NCI-H524 (cell line): ENCODE measurements around the gene SUPT3H.

Source experiments
- DNase-seq, 2 experiments: peaks; one replicate each; lab custom pipeline; 2025; lab: John Stamatoyannopoulos, UW

SUPT3H gene

DNA sequence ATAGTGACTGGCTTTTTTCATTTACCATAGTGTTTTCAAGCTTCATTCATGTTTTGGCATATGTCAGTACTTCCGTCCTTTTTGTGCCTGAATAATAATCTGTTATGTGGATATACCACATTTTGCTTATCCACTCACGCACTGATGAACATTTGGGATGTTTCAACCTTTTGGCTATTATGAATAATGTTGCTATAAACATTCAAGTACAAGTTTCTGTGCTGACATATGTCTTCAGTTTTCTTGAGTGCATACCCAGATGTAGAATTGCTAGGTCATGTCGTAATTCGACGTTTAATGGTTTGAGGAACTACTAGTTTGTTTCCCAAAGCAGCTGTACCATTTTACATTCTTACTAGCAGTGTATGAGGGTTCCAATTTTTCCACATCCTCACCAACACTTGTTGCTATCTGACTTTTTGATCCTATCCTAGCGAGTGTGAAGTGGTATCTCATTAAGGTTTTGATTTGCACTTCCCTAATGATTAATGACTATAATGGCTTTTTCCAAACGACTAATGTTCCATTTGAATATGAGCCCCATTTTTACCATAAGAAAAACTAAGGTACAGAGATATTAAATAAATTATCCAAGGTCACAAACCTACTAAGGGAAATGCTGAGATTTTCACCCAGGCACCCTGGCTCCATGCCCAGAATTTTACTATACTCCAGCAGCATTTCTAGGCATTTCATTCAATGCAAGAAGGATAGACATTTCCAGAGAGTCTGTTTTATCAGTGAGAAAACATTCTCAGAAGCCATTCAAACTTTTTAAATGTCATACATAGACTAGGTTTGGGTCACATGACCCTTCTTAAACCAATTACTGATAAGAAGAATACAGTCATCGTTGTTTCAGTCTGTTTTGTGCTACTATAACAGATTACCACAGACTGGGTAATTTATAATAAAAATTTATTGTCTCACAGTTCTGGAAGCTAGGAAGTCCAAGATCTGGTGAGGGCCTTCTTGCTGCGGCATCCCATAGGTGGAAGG is 120.7 kb downstream of the SUPT3H start:
- no peak for DNase-seq

DNA sequence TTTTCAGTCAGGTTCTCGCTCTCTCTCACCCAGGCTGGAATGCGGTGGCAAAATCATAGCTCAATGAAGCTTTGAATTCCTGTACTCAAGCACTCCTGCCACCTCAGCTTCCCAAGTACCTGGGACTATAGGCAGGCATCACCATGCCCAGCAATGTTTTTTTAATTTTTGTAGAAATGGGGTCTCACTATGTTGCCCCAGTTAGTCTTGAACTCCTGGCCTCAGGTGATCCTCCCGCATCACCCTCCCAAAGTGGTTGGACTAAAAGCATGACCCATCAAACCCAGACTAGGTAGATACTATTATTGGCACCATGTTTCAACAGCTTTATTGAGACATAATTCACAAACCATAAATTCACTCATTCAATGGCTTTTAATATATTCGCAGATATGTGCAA is 122.3 kb downstream of the SUPT3H start:
- DNase-seq, result no peak

DNA sequence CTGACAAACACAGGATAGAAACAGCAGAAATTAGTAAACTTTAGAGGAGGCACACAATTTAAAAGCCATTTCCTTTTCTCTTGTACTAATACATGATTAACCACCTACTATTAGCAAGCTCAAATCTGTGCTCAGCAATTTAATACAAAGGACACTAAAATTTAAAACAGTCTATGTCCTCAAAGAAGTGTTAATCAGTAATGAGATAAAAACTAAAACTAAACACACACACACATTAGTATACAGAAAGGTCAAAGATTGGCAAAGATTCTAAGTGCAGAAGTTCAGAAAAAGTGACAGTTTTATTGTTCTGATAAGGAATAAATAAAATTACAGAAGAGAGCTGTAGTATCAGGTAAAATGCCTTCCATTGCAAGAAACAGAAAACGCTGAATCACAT is 123.5 kb downstream of the SUPT3H start:
- no peak for DNase-seq

DNA sequence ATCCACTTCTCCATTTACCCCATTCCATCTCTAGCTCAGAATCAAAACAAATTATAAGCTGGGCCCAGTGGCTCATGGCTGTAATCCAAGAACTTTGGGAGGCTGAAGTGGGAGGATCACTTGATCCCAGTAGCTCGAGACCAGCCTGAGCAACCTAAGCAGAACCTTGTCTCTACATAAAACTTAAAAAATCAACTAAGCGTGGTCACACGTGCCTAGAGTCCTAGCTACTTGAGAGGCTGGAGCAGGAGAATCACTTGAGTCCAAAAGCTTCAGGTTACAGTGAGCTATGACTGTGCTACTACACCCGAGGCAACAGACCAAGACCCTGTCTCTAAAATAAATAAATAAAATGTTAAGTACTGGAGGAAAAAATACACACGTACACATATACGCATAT is 124.3 kb downstream of the SUPT3H start:
- DNase-seq, result no peak

DNA sequence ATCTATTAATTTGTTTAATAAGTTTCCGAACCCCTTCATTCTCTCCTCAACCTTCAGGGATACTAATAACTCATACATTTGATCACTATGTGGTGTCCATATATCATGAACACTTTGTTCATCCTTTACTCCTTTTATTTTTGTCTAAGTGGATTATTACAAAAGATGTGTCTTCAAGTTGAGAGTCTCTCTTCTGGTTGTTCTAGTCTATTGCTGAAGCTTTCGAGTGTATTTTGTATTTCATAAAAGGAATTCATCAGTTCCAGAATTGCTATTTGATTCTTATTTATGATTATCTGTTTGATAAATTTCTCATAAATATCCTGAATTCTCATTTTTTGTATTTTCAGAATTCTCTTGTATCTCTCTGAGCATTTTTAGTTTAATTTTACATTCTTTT is 146.1 kb downstream of the SUPT3H start:
- no peak for DNase-seq

DNA sequence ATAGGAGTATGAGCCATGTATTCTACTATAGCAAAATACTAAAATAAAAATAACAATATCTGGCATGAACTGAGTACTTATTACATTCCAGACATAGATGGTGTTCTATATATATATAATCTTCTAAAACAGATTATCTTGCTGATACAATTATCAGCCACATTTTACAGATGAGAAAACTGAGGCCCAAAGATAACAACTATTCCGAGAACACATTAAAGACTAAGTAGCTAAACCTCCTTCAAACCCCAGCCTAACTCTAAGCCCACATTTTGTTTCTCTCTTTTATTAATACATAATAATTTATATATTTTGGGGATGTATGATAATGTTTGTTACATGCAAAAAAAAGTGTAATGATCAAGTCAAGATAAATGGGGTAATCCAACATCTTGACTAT is 148.3 kb downstream of the SUPT3H start:
- DNase-seq, result no peak

DNA sequence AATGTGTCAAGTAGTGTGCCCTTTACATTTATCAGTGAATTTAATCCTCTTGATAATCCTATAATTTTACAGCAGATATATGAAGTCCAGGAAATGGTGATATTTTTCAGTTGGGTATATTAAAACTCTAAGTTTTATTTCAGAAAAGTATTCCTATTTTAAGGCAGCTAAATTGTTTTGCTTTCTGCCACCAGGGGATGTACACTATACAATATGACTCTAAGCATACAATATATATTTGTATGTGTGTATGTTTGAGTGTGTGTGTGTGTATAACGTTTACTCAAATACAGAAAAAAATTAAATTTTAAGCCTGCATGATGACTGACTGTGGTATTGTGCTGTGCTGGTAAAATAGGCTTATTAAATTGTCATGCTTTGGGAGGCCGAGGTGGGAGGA is 151.7 kb downstream of the SUPT3H start:
- no peak for DNase-seq

DNA sequence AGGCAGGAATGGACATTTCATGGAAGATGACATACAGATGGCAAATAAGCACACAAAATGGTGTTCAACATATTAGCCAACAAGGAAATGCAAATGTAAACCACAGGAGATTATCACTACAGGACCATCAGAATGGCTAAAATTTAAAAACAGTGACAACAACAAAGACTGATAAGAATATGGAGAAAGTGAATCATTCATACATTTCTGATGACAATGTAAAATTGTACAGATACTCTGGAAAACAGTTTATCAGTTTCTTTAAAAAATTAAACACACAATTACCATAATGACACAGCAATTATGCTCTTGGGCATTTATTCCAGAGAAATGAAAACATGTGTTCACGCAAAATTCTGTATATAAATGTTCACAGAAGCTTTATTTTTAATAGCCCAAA is 155.4 kb downstream of the SUPT3H start:
- no peak for DNase-seq

DNA sequence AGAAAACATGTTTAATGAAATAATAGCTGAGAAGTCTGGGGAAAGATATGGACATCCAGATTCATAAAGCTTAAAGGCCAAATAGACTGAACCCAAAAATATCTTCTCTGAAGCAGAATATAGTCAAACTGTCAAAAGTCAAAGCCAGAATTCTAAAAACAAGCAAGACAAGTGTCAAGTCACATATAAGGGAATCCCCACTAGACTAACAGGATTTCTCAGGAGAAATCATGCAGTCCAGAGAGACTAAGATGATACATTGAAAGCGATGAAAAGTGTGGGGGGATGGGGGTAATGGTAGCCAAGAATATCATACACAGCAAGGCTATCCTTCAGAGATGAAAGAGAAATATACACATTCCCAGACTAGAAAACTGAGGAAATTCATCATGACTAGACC is 162.0 kb downstream of the SUPT3H start:
- no peak for DNase-seq

DNA sequence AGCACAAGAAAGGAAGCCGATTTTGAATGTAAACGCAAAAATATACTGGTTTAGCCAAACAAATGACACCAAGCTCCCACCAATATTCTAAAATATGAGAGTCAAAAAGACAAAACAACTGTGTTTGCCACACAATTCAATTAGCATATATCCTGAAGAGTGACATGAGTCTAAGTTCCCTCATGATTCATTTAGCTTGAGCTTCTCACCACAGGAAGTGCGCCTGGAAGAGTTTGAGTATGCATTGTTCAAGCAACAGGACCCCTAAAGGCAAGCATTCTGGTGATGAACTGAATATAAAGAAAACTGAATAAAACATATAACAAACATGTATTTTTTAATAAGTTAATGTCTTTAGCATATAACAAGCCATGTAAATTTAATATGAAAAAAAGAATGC is 164.8 kb downstream of the SUPT3H start:
- DNase-seq, result no peak

DNA sequence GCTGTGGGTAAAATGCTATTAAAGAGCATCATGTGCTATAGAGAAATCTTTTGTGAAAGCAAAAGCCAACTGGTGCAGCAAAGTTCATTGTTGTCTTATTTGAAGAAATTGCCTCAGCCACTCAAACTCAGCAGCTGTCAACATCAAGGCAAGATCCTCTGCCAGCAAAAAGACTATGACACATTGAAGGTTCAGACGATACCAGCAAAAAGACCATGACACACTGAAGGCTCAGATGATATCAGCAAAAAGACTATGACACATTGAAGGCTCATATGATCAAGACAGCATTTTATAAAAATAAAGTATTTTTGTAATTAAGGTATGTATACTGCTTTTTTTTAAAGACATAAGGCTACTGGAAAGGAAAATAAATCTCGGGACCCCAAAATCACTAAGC is 168.0 kb downstream of the SUPT3H start:
- no peak for DNase-seq

DNA sequence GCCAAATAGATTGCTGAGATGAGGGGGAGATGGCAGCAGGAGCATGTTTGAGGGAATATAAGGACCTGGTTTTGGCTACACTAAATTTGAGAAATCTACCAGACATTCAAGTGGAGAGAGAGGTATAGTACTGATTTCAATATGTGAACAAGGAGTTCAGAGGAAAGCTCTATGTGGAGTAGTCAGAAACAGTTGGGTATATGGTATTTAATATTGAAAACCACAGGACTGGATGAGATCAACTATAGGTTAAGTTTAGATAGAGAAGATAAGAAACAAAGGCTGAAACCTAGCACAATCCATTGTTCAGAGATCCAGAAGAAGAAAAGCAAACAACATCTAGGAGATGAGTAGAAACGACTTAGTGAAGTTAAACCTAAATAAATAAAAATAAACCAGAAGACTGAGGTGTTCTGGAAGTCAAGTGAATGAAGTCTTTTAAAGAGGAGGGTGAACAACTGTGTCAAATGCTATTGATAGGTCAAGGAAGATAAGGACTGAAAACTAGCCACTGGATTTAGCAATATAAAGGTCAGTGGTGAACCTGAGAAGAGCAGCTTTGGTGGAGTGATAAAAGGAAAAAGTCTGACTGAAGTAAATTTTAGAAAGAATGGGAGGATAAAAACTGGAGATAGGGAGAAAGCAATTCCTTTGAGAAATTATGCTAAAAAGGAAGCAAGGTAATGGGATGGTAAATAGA is 170.8 kb downstream of the SUPT3H start:
- DNase-seq, result no peak

DNA sequence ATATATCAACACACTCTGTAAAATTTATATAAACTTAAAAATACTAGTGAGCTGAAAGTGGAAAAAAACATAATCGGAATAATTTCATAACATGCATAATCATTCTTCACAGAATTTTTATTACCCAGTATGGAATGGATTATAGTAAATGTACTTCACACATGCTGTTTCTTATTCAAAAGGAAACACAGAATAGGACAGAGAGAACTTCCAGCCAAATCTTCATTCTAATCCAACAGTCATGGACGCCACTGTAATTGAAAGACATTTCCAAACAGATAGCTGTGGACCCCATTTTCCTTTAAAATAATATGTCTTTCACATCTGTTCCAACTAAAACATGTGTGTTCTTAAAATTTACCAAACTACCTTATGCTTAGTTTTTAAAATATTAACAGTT is 176.2 kb downstream of the SUPT3H start:
- DNase-seq, result no peak

DNA sequence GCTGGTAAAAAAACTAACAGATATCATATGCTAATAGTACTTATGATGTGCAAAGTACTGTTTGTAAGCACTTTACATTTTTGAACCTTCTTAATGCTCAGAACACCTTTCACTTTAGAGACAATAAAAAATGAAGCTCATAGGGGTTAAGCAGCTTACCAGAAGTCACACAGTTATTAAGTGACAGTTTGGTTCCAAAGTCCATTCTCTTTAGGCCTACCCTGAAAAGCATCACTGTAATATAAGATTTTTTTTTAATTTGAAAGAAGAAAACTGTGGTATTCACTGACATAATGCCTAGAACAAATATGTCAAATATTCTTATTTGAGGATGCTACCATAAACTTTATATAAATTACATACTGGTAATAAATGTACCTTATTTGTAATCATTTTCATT is 177.2 kb downstream of the SUPT3H start:
- DNase-seq, result no peak

DNA sequence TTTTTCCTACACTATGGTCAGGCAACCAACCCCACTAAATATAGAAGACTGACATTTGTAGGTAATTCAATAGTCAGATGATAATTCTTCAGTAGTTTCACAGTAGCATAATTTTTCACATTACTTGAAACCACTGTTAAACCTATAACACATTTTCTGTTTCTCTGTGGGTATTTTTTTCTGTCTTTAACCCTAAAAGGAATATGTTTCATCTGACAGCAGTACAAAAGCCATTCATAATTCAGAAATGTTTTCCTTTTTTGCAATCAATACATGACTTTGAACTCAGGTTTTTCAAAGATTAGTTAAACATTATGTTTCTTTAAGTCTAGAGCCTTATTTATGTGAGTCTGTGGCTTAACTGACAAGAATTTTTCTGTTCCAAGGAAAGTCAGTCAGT is 178.2 kb downstream of the SUPT3H start:
- DNase-seq, result no peak

DNA sequence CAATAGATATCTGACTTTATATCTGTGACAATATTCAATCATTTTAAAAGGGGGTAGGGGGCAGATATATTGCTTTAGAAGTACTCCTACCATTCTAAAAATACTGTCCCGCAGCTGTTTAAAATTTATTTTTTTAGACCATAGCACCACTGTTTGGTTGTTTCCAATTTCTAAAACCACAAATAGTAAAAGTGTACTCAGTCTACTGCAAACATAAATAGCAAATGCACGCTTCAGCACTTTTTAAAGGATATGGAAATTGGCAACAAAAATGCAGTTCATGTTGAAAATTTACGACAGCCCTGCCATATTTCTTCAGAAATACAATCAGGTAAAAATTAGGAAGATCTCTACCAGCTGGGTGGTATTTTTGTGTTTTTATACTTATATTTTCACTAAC is 181.6 kb downstream of the SUPT3H start:
- no peak for DNase-seq

DNA sequence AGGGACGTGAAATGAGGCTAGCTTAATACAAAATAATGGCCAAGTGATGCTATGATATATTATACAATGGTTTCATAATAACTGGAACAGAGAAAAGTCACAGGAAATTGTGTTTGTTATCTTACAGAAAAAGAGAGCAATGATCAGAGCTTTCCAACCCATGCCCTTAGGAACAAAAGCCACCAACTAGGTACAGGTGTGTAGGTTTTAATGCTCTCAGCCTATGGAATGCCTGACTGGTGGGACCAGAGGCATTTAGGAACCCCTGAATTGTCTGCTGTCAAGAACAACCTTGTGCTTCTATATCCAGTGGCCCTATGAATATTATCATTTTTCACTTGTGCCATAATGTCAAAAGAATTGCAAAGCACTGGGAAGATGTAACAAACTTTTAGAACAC is 182.6 kb downstream of the SUPT3H start:
- no peak for DNase-seq

DNA sequence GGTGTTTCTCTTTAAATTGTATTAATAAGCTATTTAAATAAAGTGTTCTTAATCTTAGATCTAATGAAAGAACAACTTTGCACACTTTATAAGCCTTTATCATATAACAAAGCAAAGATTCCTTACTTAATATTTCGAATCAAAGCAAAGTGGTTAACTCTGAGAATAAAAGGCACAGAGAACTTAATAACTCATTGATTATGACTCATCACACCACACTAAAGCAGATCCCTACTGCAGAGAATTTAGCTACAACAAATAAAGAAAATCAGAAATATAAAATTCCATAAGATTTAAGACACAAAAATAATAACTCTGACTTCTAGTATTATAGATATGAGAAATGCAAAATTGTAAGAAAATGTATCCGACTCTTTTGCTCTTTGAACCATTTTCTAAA is 185.2 kb downstream of the SUPT3H start:
- no peak for DNase-seq

DNA sequence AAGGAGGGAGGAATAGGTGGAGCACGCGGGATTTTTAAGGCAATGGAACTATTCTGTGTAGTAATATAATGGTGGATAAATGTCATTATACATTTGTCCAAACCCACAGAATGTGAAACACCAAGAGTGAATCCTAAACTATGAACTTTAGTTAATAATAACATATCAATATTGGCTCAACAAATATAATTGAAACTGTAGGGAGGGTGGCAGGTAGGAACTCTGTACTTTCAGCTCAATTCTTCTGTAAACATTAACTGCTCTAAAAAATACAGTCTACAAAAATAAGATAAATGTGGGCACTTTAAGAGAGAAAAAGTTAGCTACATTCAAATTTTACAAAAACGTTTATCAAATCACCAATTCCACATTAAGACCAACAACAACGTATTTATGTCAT is 186.3 kb downstream of the SUPT3H start:
- DNase-seq, result no peak

DNA sequence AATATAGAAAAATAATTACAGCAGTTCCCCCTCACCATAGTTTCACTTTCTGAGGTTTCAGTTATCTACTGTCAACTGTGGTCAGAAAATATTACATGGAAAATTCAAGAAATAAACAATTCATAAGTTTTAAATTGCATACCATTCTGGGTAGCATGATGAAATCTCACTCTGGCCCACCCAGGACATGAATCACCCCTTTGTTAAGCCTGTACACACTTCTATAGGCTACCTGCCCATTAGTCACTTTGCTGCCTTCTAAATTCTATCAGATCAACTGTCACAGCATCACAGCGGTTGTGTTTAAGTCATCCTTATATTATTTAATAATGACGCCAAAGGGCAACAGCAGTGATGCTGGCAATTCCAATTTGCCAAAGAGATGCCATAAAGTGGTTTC is 189.9 kb downstream of the SUPT3H start:
- no peak for DNase-seq

DNA sequence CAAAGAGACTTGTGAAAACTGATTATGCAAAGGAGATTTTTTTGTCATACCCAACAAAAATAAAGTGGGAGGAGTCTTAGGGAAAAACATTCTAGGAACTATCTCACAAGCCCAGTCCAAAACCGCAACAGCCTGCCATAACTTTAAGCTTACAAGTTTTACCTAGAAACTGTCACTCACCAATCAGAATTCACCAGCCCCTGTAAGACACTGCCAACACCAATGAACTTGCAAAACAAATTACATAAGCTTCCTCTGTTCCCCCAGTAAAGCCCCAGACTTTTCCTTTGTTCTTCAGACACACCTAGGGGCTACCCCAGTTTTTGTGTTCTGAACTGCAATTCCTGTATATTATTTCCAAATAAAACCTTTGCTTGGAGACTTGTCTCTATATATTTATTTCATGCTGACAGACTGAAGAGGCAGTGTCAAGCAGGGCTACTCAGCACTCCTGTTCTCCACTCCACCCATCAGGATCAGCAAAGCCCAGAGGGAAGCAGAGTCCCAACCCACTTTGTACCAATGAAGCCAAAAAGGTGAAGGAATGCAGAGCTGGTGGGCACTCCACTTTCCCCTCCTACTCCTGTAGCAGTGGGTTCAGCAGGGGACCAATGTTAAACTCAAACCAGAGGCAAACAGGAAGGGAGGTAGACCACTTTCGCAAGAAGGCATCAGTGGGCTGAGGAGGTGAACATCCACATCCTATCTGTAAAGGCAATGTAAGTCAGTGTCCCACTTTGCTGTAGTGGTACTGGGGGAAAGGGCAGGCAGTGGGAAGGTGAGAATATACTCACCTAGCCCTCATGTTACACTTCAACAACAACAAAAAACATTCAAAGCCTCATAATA is 192.1 kb downstream of the SUPT3H start:
- DNase-seq, result no peak

DNA sequence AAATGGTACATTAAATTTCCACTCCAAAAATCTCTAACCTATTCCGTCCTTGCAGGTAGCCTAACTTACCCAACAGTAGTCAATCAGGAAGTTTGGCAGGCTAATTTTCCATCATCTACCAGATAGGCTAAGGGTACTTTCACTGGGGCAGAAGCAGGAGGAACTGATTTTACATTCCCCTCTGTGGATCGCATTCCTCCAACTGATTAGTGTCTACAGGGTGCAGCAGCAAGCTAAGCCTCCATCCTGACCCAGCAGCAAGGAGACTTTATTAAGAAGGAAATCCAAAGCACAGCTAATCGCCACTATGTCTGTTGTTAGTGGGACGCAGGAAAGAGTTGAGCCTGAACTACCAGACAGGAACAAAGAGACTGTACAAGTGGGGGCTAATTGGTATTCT is 192.8 kb downstream of the SUPT3H start:
- DNase-seq, result no peak

DNA sequence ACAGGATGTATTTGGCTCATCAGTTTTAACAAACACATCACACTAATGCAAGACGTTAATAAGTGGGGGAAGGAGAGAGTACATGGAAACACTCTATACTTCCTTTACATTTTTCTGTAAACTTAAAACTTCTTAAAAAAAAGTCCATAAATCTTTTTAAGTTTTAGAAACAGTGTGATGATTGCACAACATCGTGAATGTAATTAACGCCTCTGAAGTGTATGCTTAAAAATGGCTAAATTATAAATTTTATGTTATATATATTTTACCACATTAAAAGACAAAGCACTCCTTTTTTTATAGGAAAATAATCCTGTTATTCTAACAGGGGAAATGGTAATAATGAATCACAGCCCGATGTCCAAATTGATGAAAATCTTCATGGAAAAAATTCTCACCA is 193.7 kb downstream of the SUPT3H start:
- DNase-seq, result no peak
